ENCODE results near the gene OR1N1. TPM values are rescaled to one million over a fixed set of nuclear protein-coding genes. Genes with fewer than 3 reads are reported as not detected.
A peak's percentile ranks its signal among the peaks of the same experiment; 100 is the strongest.
"Not testable (repeated sequence)": the region's sequence is repeated elsewhere in the genome, so short reads cannot be mapped to it uniquely, and the experiment has no call there.

The OR1N1 gene, protein sequence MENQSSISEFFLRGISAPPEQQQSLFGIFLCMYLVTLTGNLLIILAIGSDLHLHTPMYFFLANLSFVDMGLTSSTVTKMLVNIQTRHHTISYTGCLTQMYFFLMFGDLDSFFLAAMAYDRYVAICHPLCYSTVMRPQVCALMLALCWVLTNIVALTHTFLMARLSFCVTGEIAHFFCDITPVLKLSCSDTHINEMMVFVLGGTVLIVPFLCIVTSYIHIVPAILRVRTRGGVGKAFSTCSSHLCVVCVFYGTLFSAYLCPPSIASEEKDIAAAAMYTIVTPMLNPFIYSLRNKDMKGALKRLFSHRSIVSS
- total RNA-seq (2014; rRNA removed; shearing (Covaris generic)): not detected in 2 replicates

DNA sequence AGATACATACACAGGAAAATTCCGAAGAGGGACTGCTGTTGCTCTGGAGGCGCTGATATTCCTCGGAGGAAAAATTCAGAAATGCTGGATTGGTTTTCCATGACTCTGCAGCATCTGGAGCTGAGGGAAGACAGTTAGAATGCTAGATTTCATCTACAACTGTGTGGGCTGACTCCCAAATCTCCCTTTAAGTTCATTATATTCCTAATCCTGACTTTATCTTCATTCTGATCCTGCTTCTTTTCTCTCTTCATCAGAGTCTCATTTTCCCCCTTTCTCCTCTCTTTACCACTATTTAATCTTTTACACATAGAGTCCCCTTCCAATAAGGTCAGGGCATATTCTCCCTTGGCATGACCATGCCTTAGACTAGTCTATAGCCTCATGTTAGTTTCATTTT is at the start of gene OR1N1:
TSS of gene OR1N1 (minus strand) at position 101 of the 400 bp plus-strand sequence. CDS start at position 101, 0 bp downstream.
- no peak for DNase-seq (ENCODE audit: low spot score)
- in situ Hi-C loops (cut with HindIII; ENCODE audit: low sequenced_read_pairs): no loop called here

DNA sequence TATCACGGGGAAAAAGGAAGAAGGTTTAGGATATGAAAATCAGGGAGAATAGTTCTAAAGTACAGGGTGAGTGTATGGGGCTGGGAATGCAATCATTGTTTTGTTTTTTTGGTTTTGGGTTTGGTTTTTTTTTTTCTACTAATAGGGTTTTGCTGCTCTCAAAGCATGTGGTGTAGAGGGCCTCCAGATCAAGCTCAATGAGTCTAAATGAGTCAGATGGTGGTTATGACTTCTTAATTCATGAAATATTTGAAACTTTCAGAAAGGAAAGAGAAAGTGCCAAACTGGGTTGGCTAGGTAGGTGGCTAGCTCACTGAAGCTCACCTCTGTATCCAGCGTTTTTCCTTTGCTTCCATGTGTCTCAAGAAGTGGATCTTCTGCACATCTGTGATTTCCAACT is 45.4 kb upstream of the OR1N1 start:
- in situ Hi-C loops (cut with HindIII; ENCODE audit: low sequenced_read_pairs): no loop called here
- DNase-seq (ENCODE audit: low spot score): no peak

DNA sequence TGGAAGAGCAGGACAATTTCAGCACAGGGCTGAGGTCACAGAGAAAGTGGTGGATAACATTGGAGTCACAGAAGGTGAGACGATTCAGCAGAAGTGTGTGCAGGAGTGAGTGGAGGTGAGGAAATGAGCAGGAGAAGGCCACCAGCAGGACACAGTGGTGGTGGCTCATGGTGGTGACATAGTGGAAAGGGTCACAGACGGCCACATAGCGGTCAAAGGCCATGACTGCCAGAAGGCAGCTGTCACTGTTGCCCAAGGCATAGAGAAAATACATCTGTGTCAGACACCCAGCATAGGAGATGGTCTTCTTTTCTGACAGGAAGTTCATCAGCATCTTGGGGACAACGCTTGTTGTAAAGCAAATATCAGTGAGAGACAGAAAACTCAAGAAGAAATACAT is 40.8 kb upstream of the OR1N1 start:
- in situ Hi-C loops (cut with HindIII; ENCODE audit: low sequenced_read_pairs): no loop called here

DNA sequence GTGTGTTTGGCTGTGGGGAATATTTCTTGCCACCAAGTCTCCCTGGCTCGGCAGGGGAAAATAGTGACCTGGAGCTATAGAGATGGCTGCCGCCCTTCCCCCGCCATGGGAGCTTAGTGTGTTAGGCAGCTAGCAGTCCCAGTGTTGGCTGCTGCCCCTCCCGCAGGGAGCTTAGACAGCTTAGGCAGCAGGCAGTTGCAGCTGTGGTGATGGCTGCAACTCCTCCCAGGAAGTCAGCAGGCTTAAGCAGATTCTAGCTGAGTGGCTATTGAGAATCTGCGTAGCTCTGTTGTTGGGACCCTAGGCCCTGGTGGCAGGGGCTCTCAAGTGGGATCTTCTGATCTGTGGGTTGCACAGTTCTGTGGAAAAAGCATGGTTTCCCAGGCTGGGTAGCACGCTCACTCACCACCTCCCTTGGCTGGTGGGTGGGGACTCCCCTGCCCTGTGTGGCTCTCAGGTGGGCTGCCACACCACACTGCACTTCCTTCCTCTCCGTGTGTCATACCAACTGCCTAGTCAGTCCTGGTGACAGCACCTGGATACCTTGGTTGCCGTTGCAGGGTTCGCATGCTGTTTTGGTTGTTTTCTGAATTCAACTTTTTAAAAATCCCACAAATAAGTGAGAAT is 35.2 kb upstream of the OR1N1 start:
- no peak for DNase-seq (ENCODE audit: low spot score)

More for the DNA sequence above, 40.8 kb upstream of the OR1N1 start:
- no peak for DNase-seq (ENCODE audit: low spot score)

DNA sequence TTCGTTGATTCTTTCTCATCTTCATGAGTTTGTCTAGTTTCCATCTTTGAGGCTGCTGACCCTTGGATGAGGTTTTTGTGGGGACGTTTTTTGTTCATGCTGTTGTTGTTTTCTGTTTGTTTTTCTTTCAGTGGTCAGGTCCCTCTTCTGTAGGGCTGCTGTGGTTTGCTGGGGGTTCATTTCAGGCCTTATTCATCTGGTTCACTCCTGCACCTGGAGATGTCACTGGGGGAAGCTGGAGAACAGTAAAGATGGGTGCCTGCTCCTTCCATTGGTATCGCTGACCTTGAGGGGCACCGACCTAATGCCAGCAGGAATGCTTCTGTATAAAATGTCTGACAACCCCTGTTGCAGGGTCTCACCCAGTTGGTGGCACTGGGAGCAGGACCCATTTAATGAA is 34.4 kb upstream of the OR1N1 start:
- no peak for DNase-seq (ENCODE audit: low spot score)
- in situ Hi-C loops (cut with HindIII; ENCODE audit: low sequenced_read_pairs): no loop called here

More for the DNA sequence above, 35.2 kb upstream of the OR1N1 start:
- in situ Hi-C loops (cut with HindIII; ENCODE audit: low sequenced_read_pairs): no loop called here

DNA sequence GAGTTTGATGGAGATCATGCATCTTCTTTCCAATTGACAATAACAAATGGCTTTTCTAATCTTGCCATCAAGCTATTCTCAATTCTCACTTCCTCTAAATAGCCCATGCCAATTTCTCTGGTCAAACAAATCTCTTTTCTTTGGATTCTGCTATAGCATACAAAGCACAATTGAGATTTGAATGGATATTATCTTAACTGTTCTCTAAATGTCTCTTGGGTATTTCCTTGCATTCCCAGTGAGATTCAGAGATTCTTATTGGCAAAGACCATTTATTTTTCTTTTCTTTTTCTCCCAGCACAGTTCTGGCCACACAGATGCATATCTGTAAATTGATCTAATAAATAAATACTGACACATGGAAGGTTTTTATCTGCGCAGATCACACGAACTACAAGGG is 25.7 kb upstream of the OR1N1 start, which contains the start of gene OR1N2:
TSS of gene OR1N2 (plus strand) at position 301 of the 400 bp plus-strand sequence. CDS start 100 bp downstream, outside the sequence.
- no peak for DNase-seq (ENCODE audit: low spot score)
- in situ Hi-C loops (cut with HindIII; ENCODE audit: low sequenced_read_pairs): no loop called here

DNA sequence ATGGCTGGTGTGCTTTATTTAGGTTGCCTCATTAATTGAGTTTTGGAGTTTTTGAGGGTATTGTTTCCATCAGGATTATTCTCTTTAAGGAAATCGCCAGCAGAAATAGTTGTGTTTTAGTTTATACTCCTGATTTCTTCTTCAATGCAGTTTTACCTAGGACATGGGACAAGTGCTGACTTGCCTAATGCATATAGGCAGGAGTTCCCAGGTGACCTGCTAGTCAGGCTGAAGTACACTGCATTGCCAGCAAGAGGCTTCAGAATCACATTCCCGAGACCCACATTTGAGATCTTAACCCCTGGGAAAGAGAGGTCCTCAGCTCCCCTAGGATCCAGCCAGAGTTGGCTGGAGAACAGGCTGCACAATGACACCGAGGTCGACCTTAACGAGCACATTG is 24.3 kb upstream of the OR1N1 start:
- in situ Hi-C loops (cut with HindIII; ENCODE audit: low sequenced_read_pairs): no loop called here
- DNase-seq (ENCODE audit: low spot score): no peak

DNA sequence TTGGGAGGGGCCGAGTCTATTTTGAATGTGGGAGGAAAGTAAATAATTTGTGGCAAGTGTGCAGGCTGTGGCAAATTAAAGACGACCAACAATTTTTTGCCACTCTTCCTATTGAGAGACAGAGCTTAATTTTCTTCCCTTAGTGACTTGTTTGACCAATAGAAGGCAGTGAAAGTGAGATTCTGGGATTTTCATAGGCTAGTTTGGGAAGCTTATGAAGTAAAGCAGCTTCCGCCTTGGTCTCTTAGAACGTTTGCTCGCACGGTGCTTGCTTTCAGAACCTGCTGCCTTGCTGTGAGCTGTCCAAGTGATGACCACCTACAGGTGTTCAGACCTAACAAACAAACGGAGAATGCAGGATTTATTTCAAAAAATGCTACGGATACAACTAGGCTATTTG is 19.1 kb upstream of the OR1N1 start:
- no peak for DNase-seq (ENCODE audit: low spot score)
- in situ Hi-C loops (cut with HindIII; ENCODE audit: low sequenced_read_pairs): no loop called here

DNA sequence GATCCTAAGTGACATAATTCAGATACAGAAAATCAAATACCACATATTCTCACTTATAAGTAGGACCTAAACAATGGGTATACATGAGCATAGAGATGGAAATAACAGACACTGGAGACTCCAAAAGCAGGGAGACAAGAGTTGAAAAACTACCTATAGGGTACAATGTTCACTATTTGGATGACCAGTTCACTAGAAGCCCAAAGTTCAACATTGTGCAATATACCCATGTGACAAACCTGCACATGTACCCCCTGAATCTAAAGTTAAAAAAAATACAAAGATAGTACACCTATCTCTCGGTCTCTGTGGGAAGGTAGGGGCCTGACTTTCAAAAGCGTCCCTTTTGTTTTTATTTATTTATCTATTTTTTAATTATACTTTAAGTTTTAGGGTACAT is 11.7 kb upstream of the OR1N1 start:
- in situ Hi-C loops (cut with HindIII; ENCODE audit: low sequenced_read_pairs): no loop called here
- DNase-seq (ENCODE audit: low spot score): no peak

DNA sequence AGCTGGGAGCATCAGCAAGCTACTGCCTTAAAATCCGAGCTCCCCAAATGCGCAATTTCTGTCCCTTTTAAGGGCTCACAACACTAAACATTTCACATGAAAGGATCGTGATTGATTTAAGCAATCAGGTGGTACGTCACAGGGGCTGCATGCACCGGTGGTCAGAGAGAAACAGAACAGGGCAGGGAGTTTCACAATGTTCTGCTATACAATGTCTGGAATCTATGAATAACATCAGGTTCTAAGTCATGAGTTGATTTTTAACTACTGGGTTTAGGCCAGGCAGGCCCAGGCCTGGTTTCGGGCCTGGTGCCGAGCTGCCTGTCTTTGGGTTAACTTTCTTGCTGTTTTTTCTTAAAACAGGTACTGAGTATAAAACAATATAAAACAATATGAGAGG is 10.0 kb upstream of the OR1N1 start:
- in situ Hi-C loops (cut with HindIII; ENCODE audit: low sequenced_read_pairs); DNase-seq (ENCODE audit: low spot score): not testable (repeated sequence)

DNA sequence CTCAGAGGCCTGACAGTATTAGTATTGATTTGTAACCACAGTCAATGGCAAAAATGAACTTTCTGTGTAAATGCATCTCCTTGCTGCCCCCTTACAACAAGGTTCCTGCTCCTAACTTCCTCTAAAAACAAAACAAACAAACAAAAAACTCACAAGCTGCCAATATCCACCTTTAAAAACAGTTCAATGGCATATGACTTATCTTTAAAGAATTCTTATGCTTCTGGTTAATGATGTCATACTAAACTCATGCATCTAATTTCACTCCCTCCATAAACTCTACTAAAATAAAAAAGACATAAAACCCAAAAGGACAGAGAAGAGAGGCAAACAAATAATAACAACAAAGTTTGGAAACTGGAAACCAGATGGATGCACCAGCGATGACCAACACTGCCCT is 9.0 kb upstream of the OR1N1 start:
- in situ Hi-C loops (cut with HindIII; ENCODE audit: low sequenced_read_pairs): no loop called here
- DNase-seq (ENCODE audit: low spot score): no peak

DNA sequence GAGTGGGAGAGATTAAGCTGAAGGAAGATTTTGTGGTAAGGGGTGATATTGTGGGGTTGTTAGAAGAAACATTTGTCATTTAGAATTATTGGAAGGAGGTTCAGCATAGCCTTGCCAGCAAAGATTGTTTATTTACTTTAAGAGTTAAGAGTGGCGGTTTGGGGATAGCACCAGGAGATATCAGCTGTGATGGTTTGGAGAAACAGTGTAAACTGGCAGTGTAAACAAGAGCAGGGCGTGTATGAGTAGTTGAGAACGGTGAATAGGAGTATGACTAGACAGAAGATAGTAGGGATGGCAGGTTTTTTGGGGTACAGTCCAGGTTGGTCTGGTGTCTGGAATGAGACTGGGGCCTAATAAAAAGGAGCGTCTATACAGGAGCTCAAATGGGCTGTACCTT is 4.1 kb upstream of the OR1N1 start:
- in situ Hi-C loops (cut with HindIII; ENCODE audit: low sequenced_read_pairs); DNase-seq (ENCODE audit: low spot score): not testable (repeated sequence)

DNA sequence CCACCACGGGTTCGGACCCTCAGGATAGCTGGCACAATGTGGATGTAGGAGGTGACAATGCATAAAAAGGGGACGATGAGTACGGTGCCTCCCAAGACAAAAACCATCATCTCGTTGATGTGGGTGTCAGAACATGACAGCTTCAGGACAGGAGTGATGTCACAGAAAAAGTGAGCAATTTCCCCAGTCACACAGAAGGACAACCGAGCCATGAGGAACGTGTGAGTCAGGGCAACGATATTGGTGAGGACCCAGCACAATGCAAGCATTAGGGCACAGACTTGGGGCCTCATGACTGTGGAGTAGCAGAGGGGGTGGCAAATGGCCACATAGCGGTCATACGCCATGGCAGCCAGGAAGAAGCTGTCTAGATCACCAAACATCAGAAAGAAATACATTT is 491 bp downstream of the OR1N1 start:
- DNase-seq (ENCODE audit: low spot score): no peak
- in situ Hi-C loops (cut with HindIII; ENCODE audit: low sequenced_read_pairs): no loop called here

DNA sequence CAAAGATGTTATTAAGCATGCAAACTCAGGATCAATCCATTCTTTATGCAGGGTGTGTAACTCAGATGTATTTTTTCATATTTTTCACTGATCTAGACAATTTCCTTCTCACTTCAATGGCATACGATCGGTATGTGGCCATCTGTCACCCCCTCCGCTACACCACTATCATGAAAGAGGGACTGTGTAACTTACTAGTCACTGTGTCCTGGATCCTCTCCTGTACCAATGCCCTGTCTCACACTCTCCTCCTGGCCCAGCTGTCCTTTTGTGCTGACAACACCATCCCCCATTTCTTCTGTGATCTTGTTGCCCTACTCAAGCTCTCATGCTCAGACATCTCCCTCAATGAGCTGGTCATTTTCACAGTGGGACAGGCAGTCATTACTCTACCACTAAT is 7.7 kb downstream of the OR1N1 start:
- DNase-seq (ENCODE audit: low spot score): peak; percentile 74
- in situ Hi-C loops (cut with HindIII; ENCODE audit: low sequenced_read_pairs): no loop called here

DNA sequence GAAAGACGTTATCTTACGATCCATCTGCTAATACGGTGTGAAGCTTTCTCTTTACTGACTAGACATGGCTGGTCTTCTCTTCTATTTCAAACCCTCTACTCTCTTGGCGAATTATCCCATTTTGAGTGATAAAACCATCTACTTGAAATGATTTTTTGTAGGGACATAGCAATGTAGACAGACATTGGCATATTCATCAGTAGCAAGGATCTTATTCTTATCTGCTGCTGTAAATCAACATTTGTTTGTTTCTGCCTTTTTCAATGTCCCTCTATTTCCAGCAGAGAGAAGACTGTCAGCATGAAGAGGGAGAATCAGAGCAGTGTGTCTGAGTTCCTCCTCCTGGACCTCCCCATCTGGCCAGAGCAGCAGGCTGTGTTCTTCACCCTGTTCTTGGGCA is 8.3 kb downstream of the OR1N1 start, which contains the start of gene OR1J4:
TSS of gene OR1J4 (plus strand) at position 301 of the 400 bp plus-strand sequence. CDS start at position 301, 0 bp downstream.
- peak; percentile 47 for DNase-seq (ENCODE audit: low spot score)
- in situ Hi-C loops (cut with HindIII; ENCODE audit: low sequenced_read_pairs): no loop called here

DNA sequence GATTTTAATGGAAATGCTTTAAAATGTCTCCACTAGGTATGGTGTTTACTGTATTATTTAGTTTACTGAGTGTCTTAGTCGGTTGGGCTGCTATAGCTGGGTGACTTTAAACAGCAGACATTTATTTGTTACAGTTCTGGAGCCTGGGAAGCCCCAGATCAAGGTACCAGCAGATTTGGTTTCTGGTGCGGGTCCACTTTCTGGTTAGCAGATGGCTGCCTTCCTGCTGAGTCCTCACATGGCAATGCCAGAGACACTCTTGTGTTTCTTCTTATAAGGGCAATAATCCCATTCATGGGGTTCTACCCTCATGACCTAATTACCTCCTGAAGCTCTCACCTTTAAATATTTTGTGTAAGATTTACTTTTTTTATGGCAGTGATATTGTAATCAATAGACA is 8.9 kb downstream of the OR1N1 start:
- peak; percentile 86 for DNase-seq (ENCODE audit: low spot score)
- in situ Hi-C loops (cut with HindIII; ENCODE audit: low sequenced_read_pairs): no loop called here

DNA sequence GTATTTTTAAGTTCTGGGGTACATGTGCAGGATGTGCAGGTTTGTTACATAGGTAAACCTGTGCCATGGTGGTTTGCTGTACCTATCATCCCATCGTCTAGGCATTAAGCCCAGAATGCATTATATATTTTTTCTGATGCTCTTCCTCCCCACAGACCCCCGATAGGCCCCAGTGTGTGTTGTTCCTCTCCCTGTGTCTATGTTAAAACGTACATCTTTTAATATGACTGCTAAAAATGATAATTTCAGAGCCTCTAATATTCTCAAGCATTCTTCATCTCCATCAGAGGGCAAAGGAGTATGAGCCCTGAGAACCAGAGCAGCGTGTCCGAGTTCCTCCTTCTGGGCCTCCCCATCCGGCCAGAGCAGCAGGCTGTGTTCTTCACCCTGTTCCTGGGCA is 16.6 kb downstream of the OR1N1 start, which contains the start of gene OR1J2:
TSS of gene OR1J2 (plus strand) at position 301 of the 400 bp plus-strand sequence. CDS start at position 301, 0 bp downstream.
- in situ Hi-C loops (cut with HindIII; ENCODE audit: low sequenced_read_pairs): no loop called here
- DNase-seq (ENCODE audit: low spot score): no peak

DNA sequence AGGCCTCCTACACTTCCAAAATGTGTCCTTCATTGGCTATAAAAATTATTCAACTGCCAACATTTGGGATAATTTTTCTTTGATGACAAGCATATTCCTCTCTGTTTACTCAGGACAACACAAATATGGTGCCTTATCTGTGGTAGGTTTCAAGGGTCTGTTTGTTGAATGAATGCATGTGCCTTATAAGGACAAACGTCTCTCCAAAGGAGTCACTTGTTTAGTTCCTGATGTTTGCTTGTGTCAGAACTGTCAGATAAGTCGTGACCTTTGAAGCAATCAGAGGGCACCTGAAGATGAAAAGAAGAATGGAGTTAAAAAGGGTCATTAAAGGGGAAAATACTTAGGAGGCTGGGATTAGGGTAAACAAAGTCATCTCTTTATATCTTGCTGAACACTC is 20.1 kb downstream of the OR1N1 start:
- in situ Hi-C loops (cut with HindIII; ENCODE audit: low sequenced_read_pairs): no loop called here
- no peak for DNase-seq (ENCODE audit: low spot score)

DNA sequence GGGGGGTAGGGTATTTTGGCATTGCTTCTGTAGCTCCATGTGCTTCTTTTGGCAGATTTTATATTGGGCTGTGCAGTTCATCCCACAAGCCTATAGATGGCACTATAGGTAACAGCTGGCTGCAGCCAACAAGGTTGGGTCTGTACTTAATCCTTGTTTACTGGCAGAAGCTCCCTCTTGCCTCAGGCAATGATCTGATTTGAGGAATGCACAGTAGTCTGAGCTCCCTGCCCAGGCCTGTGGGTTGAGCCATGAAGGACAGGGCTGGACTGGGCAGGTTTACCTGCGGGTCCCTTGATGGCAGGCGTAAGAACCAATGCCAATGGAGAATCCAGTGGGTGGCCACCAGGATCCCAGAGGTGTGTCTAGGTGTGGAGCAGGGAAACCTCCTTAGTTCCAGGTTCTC is 28.2 kb downstream of the OR1N1 start:
- in situ Hi-C loops (cut with HindIII; ENCODE audit: low sequenced_read_pairs): no loop called here
- DNase-seq (ENCODE audit: low spot score): peak; percentile 7

DNA sequence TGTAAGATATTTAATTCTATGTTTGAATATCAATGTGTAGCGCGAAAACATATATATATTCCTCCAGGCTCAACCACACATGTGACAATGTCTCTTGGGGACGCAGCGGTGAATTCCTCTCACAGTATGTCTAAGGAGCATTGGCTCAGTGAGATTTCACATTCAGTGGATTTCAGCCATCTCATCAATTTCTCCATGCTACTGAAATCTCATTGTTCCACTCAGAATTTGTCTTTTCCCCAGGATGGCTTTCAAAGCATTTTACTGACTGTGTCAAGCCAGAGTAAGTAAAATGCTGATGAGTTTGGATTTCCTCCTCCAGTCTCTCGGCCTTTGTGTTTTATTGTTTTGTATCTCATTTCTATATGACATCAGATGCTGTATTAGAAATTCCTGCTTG is 48.0 kb downstream of the OR1N1 start:
- in situ Hi-C loops (cut with HindIII; ENCODE audit: low sequenced_read_pairs): no loop called here
- no peak for DNase-seq (ENCODE audit: low spot score)

Measured in G401 (cell line).